ENCODE results near the gene BCL6.

Gene BCL6

GRCh38 chr3:187739561-187740332 is 5.5 kb downstream of the BCL6 start:
- TF ChIP-seq CTCF (IDR thresholded peaks at IDR 0.05), result peak; percentile 99

- no peak for TF ChIP-seq CTCF (IDR thresholded peaks at IDR 0.05)
Observed at GRCh38 chr3:187739094-187739560, 6.1 kb downstream of the BCL6 start.

GRCh38 chr3:187738331-187739093 is 6.8 kb downstream of the BCL6 start:
- TF ChIP-seq CTCF (IDR thresholded peaks at IDR 0.05), result peak; percentile 82

GRCh38 chr3:187738071-187738330 is 7.3 kb downstream of the BCL6 start:
- no peak for TF ChIP-seq CTCF (IDR thresholded peaks at IDR 0.05)

GRCh38 chr3:187737368-187738070 is 7.7 kb downstream of the BCL6 start:
- TF ChIP-seq CTCF (IDR thresholded peaks at IDR 0.05), result no peak

- TF ChIP-seq CTCF (IDR thresholded peaks at IDR 0.05), result no peak
Observed at GRCh38 chr3:187737006-187737367, 8.3 kb downstream of the BCL6 start.

GRCh38 chr3:187736418-187736871 is 8.8 kb downstream of the BCL6 start:
- TF ChIP-seq CTCF (IDR thresholded peaks at IDR 0.05), result no peak

Measured in LNCAP (cell line).